GM04504 (cell line): ENCODE results near the gene THOC2.
A peak's percentile ranks its signal among the peaks of the same experiment; 100 is the strongest.
"Not testable (repeated sequence)": the region's sequence is repeated elsewhere in the genome, so short reads cannot be mapped to it uniquely, and the experiment has no call there.

ENCODE experiments used
- DNase-seq: peaks from one replicate; pipeline ENCODE4 v3.0.0-alpha.2; 2012; ENCODE audit warnings: low read depth

THOC2 gene

DNA sequence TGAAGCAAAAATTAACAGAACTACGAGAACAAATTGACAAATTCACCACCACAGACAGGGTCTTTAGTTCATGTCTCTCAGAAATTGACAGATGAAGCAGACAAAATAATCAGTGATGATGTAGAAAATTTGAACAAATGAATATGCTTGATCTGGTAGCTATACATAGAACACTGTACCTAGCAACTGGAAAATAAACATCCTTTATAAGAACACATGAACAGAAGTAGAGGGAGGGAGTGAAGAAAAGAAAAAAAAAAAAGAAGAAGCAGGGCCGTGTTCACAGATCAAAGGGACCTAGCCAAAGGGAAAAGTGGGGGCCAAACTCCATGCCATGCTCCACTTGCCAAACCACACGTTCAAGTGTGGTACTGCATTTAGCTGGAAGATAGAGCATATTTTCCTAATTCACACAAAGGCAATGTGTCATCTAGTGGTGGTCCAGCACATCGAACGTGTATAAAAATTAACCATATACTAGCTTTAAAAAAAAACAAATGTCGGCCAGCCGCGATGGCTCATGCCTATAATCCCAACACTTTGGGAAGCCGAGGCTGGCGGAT is 5.6 kb upstream of the THOC2 start:
- no peak for DNase-seq

DNA sequence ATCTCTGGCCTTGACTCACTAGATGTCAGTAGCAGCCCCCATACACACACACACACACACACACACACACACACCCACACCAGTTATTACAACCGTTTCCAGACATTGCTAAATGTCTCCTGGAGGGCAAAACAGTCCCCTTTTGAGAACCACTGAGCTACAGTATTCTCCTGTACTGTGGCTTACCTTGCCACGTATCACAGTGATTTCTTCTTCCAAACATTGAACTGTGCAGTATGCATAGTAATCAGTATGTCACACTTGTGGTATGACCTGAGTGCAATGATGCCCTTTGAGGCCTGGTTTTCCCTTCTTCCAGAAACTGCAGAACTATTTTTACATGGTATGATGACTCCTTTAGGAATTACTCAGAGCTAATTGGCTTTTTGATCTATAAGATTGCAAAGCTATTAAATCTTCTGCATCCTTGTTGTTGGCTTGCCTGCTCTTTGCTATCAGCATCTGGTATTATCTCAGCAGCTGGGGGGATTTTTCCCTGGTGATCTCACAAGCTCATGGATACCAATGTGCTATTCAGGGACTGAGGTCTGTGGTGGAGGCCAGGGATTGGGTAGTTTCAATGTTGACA is 3.6 kb upstream of the THOC2 start:
- DNase-seq, result peak; percentile 28

DNA sequence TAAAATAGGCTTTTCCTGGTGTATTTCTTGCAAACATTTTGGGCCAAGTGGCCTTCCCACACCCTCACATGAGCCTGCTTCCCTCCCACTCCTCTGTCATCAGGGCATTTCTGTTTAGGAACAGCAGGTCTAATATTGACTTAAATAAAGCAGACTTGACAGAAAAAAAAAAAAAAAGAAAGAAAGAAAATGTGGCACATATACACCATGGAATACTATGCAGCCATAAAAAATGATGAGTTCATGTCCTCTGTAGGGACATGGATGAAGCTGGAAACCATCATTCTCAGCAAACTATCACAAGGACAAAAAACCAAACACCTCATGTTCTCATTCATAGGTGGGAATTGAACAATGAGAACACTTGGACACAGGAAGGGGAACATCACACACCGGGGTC is 2.3 kb upstream of the THOC2 start:
- not testable (repeated sequence) for DNase-seq

DNA sequence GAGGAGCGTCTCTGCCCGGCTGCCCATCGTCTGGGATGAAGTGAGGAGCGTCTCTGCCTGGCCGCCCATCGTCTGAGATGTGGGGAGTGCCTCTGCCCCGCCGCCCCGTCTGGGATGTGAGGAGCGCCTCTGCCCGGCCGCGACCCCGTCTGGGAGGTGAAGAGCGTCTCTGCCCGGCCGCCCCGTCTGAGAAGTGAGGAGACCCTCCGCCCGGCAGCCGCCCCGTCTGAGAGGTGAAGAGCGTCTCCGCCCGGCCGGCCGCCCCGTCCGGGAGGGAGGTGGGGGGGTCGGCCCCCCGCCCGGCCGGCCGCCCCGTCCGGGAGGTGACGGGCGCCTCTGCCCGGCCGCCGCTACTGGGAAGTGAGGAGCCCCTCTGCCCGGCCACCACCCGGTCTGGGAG is 1.2 kb upstream of the THOC2 start:
- not testable (repeated sequence) for DNase-seq

DNA sequence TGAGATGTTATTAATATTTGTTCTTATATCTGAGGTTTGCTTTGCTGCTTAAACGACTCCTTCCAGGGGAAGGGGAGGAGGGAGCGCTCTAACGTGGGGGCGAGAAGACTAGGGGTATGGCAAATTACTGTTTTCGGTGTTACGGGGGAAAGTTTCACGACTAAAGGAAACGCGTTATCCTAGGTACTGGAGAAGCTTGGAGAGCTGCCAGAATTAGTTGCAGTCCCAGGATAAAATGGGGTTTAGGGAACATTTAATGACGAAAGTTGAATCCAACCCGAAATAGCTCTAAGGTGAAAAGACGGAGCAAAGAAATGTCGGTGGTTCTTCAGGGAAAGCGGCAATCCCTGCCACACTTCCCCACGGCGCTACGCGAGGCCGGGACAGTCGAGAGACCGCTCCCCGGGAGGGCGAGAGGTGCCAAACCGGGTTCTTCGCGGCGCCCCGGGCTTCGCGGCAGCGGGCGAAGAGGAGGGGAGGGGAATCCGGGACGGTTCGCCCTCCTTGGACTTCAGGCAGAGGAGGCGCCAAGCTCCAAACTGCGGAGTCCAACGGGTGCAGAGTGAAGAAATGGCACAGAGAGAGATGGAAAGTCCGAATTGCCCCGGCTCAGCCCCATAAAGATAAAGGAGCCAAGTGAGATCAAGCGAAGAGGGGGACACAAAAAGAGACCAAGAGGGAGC is 724 bp downstream of the THOC2 start:
- DNase-seq, result no peak

DNA sequence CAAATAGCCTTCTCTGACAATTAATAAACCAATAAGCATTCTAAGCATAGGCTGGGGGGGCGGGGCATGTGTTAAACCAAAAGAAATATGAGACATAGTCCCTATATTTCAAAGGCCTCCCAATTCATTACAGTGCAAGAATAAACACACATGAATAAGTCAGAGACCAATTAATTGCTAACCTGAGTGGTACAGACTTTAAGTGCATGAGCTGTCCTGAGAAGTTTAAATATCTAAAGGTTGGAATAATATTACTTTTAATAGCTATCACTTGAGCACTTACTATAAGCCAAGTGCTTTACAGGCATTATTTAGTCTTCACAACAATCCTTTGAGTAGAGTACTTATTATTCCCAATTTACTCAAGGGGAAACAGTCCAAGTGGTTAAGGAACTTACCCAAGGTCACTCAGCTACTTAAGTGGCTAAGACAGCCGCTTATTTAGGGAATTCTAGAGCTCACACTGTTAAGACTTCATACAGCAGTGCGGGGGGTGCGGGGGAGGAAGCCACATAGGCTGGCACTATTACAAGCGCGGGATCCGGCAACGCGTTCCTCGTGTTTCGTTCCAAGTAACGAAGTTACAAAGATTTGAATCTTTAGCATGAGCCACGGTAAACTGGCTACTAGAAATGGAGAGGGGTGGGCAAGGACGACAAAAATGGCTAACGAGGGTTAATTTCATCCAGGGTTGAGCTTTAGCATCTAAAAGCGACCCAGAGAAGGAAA is 1.4 kb downstream of the THOC2 start:
- DNase-seq, result no peak

DNA sequence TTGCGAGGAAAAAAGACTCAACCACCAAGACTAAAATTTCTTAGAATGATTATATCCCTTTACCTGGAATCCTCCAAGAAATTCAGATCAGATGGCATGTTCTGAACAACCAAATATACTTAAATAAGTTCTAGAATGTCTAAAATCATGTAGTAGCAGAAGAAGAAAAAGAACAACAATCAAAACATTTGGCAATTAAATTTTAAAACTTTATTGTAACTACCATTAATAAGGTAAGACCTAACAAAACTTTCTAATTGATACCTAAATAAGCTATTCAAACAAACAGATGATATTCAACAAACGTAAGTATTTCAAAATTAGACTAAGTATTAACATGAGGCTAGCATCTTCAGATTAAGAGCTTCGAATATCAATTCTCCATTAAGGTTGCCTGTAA is 4.3 kb downstream of the THOC2 start:
- DNase-seq, result no peak

DNA sequence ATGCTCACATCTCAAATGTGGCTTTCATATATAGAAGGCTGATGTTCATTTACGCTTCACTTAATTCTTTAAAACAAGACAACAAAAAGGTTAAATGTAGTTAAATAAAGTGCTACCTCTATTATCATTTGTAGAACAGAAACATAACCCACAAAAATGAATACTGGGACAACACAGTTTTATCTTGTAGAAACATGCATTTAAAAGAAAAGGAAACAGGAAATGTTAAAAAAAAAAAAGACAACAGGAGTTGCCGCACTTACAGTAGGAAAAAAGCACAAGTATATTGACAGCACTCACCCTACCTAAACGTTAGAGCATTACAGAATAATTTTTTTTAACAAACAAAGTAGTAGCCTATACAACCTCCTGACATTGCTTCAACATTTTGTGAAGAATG is 4.8 kb downstream of the THOC2 start:
- DNase-seq, result no peak

DNA sequence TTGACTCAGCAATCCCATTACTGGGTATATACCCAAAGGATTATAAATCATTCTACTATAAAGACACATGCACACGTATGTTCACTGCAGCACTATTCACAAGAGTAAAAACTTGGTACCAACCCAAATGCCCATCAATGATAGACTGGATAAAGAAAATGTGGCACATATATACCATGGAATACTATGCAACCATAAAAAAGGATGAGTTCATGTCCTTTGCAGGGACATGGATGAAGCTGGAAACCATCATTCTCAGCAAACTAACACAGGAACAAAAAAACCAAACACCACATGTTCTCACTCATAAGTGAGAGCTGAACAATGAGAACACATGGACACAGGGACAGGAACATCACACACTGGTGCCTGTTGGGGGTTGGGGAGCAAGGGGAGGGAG is 10.7 kb downstream of the THOC2 start:
- not testable (repeated sequence) for DNase-seq

DNA sequence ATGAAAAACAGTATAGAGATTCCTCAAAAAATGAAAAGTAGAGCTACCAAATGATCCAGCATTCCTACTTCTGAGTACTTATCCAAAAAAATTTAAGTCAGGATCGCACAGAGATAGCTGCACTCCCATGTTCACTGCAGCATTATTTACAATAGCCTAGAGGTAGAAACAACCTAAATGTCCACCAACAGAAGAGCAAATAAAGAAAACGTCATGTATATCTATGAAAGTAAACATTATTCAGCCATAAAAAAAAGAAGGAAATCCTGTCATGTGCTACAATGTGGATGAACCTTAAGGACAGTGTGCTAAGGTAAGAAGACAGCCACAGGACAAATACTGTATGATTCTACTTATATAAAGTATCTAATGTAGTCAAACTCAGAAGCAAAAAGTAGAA is 12.4 kb downstream of the THOC2 start:
- DNase-seq, result no peak

DNA sequence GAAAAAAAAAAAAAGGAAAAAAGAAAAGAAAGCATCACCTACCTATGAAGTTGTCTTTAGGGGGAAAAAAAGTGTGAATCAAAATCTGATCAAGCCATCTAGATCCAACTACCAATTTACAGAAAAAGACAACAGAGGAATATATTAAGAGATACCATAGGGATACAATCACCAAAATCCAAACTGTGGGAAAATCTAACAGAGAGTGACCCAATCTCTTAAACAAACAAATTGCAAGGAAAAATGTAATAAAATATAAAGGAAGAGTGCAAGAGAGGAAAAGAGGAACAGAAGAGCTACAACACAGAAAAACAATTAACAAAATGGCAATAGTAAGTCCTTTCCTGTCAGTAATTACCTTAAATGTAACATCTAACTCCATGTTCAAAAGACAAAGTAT is 19.0 kb downstream of the THOC2 start:
- DNase-seq, result no peak

DNA sequence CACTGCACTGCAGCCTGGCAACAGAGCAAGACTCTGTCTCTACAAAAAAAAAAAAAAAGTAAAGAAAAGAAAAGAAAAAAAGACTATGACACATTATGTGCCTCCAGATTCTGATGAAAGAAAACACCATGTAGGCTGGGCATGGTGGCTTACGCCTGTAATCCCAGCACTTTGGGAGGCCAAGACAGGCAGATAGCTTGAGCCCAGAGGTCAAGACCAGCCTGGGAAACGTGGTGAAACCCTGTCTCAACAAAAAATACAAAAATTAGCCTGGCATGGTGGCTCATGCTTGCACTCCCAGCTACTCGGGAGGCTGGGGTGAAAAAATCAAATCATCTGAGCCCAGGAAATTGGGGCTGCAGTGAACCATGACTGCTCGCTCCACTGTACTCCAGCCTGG is 19.4 kb downstream of the THOC2 start:
- no peak for DNase-seq

DNA sequence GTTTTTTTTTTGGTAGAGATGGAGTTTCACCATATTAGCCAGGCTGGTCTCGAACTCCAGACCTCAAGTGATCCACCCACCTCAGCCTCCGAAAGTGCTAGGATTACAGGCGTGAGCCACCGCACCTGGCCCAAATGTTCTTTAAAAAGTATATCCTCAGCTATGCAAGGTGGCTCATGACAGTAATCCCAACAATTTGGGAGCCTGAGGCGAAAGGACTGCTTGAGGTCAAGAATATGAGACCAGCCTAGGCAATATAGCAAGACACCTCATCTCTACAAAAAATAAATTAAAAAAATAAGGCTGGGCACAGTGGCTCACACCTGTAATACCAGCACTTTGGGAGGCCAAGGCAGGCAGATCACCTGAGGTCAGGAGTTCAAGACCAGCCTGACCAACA is 21.7 kb downstream of the THOC2 start:
- not testable (repeated sequence) for DNase-seq

DNA sequence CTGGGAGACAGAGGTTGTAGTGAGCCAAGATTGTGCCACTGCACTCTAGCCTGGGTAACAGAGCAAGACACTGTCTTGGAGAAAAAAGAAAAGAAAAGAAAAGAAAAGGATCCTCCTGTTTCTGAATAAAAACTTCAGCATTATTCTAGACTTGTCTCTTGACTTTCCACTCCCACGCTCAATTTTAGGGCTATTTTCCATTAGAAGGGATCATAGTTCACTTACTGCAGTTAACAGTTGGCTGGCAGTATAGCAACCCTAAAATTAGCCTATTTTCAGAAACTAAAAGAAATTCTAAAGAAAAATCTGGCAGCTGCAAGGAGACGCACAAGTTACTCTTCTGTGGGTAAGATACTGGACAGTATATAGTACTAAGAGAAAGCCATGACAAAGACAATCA is 28.1 kb downstream of the THOC2 start:
- no peak for DNase-seq

DNA sequence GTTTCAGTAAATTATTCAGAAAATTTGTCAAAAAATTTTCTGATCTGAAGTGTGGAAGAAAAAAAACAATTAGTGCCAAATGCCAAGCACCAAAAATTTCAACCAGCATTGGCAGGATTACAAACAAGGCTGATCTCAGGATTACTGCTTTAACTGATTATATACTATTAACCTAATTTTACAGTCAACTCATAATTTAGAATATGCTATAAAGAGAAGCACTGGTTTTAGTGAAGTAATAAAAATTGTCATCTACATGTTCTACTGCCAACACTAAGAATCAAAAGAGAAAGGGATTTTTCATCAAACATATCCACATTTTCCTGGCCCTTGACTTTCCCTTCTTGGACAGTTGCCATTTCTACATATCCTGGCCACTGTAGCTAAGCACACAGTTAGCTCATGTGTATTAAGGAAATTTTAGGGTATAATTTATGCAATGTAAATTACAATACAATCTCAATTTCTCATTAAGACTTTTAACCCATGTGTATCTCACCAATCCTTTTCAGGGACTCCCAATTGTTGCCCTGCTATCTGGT is 33.8 kb downstream of the THOC2 start:
- no peak for DNase-seq

DNA sequence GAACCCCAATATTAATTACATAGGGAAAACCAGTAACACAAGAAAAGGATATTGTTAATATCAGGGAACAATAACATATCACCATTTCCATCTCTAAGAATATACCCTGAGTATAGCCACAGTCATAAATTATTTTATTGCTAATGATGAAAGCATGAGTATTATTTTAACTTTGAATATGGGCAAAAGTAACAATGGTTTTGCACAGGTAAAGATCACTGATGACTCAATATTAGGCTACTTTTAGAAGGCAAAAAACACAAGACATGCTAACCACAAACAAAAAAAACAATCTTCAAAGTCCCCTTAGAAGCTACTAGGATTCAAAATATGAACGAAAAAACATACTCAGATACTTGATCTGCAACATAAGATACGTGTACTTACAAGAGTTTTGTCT is 36.5 kb downstream of the THOC2 start:
- no peak for DNase-seq

DNA sequence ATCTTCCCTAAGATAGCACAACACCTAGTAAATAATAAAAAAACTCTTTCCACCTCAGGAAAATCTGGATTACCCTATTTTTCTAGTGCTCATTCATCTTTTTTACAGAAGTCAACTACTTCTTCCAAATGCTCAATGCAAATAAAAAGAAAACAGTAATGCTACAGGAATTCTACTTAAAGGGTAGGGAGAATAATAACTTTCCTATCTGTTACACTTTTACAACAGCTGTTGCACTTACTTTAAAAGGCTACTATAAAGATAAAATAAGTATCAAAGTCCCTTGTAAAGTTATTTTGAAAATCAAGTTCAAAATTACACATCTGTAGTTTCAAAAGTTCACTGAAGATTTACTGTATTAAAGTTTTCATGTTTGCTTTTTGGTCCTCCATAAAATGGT is 37.6 kb downstream of the THOC2 start:
- DNase-seq, result no peak

DNA sequence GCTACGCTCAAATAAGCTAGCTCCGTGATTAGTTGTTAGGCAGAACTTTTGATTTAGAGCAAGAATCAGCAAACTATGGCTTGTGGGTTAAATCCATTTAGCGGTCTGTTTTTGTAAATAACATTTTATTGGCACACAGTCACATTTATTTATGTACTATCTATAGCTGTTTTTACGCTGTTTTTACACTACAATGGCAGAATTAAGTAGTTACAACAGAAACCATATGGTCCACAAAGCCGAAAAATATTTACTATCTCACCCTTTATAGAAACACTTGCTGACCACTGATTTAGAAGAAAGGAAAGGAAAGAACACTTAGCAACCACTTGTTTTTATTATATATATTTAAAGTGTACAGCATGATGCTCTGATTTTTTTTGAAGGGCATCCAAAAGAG is 41.1 kb downstream of the THOC2 start:
- no peak for DNase-seq

DNA sequence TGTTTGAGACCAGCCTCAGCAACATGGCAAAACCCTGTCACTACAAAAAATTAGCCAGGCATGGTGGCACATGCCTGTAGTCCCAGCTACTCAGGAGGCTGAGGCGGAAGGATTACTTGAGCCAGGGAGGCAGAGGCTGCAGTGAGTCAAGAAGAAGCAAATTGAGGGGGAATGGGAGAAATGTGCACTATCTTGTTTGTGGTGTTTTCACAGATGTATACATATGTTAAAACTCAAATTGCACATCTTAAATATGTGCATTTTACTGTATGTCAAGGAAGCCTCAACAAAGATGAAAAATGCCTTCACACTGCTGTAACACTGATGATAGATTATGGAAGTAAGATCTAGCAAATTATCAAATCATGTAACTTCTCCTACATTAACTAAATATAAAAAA is 44.3 kb downstream of the THOC2 start:
- DNase-seq, result no peak

DNA sequence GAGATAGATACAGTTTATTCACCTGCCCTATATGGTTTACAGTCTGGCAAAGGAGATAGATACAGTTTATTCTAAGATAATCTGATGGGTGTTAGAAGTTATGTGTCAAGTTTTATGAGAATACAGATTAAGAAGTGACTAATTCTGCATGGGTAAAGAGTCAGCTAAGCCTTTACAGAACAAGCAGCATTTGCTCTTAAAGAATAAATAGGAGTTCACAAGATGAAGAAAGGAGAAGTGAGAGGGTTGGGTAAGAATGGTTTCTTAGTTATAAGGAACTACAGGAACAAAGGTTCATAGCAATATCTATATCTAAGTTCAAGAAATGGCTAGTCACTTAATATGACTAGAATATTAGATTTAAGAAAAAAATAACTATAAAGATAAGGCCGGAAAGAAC is 47.6 kb downstream of the THOC2 start:
- no peak for DNase-seq

DNA sequence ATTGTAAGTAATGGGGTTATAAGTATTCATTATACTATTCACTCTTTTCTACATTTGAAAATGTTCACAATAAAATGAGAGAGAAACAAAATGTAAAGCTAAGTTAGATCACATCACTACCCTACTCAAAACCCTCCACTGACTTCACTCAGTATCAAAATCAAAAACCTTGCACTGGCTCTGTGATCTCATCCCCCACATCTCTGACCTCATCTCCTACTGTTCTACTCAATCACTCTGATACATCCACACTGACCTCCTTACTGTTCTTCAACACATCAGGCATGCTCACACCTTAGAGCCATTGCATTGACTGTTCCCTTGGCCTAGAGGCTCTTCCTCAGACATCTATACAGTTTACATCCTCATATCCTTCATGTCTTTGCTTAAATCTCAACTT is 50.7 kb downstream of the THOC2 start:
- no peak for DNase-seq

DNA sequence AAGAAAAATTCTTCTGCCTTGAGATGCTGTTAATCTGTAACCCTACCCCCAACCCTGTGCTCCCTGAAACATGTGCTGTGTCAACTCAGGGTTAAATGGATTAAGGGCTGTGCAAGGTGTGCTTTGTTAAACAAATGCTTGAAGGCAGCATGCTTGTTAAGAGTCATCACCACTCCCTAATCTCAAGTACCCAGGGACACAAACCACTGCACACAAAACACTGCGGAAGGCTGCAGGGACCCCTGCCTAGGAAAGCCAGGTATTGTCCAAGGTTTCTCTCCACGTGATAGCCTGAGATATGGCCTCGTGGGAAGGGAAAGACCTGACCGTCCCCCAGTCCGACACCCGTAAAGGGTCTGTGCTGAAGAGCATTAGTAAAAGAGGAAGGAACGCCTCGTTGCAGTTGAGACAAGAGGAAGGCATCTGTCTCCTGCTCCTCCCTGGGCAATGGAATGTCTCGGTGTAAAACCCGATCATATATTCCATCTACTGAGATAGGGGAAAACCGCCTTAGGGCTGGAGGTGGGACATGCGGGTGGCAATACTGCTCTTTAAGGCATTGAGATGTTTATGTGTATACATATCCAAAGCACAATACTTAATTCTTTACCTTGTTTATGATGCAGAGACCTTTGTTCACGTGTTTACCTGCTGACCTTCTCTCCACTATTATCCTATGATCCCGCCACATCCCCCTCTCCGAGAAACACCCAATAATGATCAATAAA is 53.0 kb downstream of the THOC2 start:
- not testable (repeated sequence) for DNase-seq
